Chondrocyte (in vitro differentiated cells): ENCODE data around the gene NR2C1. TPM values are rescaled to one million over a fixed set of nuclear protein-coding genes. Genes with fewer than 3 reads are reported as not detected.
"Not testable (repeated sequence)": the region's sequence is repeated elsewhere in the genome, so short reads cannot be mapped to it uniquely, and the experiment has no call there.

ENCODE experiments used
- DNase-seq: peaks from one replicate; pipeline ENCODE4 v3.0.0; 2021; ENCODE audit warnings: mixed read lengths, low spot score
- H3K27ac Mint-ChIP-seq: one replicate; pipeline ENCODE4 v1.8.0; 2021; ENCODE audit warnings: mild to moderate bottlenecking, moderate library complexity, mixed read lengths; ENCODE audit not compliant: unreplicated experiment
- H3K27me3 Mint-ChIP-seq: 2 replicates; pipeline ENCODE4 v1.8.0; 2021; ENCODE audit warnings: low read depth, mixed read lengths
- H3K36me3 Mint-ChIP-seq: 2 replicates; pipeline ENCODE4 v1.8.0; 2021; ENCODE audit warnings: low read depth, mixed read lengths
- H3K4me1 Mint-ChIP-seq: 2 replicates; pipeline ENCODE4 v1.8.0; 2021; ENCODE audit warnings: low read depth, mild to moderate bottlenecking, mixed read lengths
- H3K4me3 Mint-ChIP-seq: one replicate; pipeline ENCODE4 v1.8.0; 2021; ENCODE audit warnings: mild to moderate bottlenecking, moderate library complexity, mixed read lengths; ENCODE audit not compliant: unreplicated experiment
- H3K9me3 Mint-ChIP-seq: 2 replicates; pipeline ENCODE4 v1.8.0; 2021; ENCODE audit warnings: low read depth, mixed read lengths
- total RNA-seq: library from RNA; stranded (reverse); gene quantifications from 3 replicates; pipeline ENCODE4 v1.2.1, GENCODE V29; 2021
- TF ChIP-seq, protein P1 (sequence below): fragments of 200-600 bp; sonication (generic); IDR thresholded peaks from 2 replicates; pipeline ENCODE4 v1.5.0; 2021; ENCODE audit warnings: antibody characterized with exemption, mild to moderate bottlenecking, moderate library complexity

NR2C1 gene
- total RNA-seq, 1 donor from 2014 or later: 29.7 TPM

- no peak overlapping the region for H3K27ac Mint-ChIP-seq
- H3K9me3 Mint-ChIP-seq: no peaks in the 10 kb centered on the region
- H3K36me3 Mint-ChIP-seq: peaks cover 20% of the 10 kb centered on the region
- no peak for DNase-seq
- peaks cover 17% of the 10 kb centered on the region for H3K4me1 Mint-ChIP-seq
- H3K27me3 Mint-ChIP-seq: no peaks in the 10 kb centered on the region
- no peak overlapping the region for H3K4me3 Mint-ChIP-seq
- TF ChIP-seq, protein P1, sequence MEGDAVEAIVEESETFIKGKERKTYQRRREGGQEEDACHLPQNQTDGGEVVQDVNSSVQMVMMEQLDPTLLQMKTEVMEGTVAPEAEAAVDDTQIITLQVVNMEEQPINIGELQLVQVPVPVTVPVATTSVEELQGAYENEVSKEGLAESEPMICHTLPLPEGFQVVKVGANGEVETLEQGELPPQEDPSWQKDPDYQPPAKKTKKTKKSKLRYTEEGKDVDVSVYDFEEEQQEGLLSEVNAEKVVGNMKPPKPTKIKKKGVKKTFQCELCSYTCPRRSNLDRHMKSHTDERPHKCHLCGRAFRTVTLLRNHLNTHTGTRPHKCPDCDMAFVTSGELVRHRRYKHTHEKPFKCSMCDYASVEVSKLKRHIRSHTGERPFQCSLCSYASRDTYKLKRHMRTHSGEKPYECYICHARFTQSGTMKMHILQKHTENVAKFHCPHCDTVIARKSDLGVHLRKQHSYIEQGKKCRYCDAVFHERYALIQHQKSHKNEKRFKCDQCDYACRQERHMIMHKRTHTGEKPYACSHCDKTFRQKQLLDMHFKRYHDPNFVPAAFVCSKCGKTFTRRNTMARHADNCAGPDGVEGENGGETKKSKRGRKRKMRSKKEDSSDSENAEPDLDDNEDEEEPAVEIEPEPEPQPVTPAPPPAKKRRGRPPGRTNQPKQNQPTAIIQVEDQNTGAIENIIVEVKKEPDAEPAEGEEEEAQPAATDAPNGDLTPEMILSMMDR: no peak
Measured at GRCh38 chr12:95104919-95105452, 31.6 kb upstream of the NR2C1 start.

GRCh38 chr12:95102916-95103671 is 29.7 kb upstream of the NR2C1 start:
- Mint-ChIP-seq H3K27me3 (no peaks in the 10 kb centered on the region), H3K9me3 (no peaks in the 10 kb centered on the region), H3K36me3 (peaks cover 21% of the 10 kb centered on the region), H3K4me3 (no peak overlapping the region), H3K27ac (peak overlapping the region; percentile 50), H3K4me1 (peaks cover 22% of the 10 kb centered on the region)
- no peak for DNase-seq
- TF ChIP-seq, protein P1: no peak

GRCh38 chr12:95101957-95102356 is 28.5 kb upstream of the NR2C1 start:
- H3K27ac Mint-ChIP-seq, H3K9me3 Mint-ChIP-seq, H3K4me3 Mint-ChIP-seq, H3K27me3 Mint-ChIP-seq, DNase-seq: not testable (repeated sequence)
- peaks cover 17% of the 10 kb centered on the region for H3K36me3 Mint-ChIP-seq
- H3K4me1 Mint-ChIP-seq: peaks cover 26% of the 10 kb centered on the region

DNA sequence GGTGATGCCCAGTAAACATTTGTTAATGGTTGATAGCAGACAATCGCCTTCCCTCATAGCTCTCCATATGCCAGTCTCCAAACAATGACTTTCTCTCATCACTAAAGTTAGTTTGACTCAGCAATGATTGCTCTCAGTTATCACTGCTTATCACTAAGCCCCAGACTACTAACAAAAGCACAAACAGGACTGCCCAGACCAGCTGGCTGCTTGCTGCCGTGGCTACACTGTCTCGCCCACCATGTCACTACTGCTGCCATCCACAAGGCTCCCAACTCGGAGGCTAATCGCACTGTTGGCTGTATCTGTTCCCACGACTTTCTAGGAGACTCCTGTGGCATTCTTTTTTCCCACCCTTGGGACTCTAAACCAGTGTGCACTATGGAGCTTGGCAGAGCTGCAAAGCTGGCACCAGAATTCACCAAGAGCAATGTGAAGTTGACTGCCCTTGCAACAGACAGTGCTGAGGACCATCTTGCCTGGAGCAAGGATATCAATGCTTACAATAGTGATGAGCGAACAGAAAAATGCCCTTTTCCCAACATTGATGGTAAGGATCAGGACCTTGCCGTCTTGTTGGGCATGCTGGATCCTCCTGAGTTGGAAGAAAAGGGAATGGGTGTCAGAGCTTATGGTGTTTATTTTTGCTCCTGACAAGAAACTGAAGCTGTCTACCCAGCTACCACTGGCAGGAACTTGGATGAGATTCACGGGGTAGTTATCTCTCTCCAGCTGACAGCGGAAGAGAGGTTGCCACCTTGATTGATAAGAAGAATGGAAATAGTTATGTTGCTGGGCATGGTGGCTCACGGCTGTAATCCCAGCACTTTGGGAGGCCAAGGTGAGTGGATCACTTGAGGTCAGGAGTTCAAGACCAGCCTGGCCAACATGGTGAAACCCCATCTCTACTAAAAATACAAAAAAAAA is 27.1 kb upstream of the NR2C1 start:
- no peak overlapping the region for H3K4me3 Mint-ChIP-seq
- peaks cover 33% of the 10 kb centered on the region for H3K4me1 Mint-ChIP-seq
- no peaks in the 10 kb centered on the region for H3K9me3 Mint-ChIP-seq
- H3K27me3 Mint-ChIP-seq: no peaks in the 10 kb centered on the region
- no peak overlapping the region for H3K27ac Mint-ChIP-seq
- DNase-seq: no peak
- H3K36me3 Mint-ChIP-seq: peaks cover 14% of the 10 kb centered on the region
- TF ChIP-seq, protein P1: no peak

DNA sequence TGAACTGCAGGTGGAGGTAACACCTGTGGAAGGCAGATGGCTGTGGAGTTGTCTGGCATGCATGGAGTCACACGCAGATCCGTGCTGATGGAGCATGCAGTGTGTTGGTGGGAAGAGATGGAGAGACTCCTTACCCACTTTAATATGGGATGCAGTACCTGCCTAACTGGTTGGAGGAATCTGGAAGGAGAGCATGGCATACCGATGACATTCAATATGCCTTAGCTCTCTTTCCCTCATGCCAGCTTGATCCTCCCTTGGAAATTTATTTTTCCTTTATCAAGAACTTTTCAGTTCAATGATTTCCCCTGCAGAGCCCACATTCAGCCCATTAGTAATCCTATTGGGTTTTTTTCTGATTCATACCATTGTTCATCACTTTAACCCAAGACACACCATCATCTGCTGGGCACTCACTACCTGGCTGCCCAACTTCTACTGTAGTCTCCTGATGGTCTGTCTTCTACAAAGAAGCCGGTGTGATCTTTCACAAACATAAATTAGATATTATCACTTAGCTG is 25.9 kb upstream of the NR2C1 start:
- Mint-ChIP-seq H3K36me3 (peaks cover 10% of the 10 kb centered on the region), H3K4me1 (peaks cover 33% of the 10 kb centered on the region), H3K27ac (no peak overlapping the region), H3K9me3 (no peaks in the 10 kb centered on the region), H3K27me3 (no peaks in the 10 kb centered on the region), H3K4me3 (no peak overlapping the region)
- TF ChIP-seq, protein P1: no peak
- DNase-seq: no peak
